Activated gamma-delta T cell treated with anti-CD3 and anti-CD28 coated beads, Interleukin-2, amount 50 U/mL, for 16 hours (primary cell): ENCODE measurements around the gene GGT6.

Experiments
- DNase-seq: peaks from one replicate; pipeline ENCODE4 v3.0.0-alpha.2; 2020; ENCODE audit warnings: low read depth

GGT6 gene

DNA sequence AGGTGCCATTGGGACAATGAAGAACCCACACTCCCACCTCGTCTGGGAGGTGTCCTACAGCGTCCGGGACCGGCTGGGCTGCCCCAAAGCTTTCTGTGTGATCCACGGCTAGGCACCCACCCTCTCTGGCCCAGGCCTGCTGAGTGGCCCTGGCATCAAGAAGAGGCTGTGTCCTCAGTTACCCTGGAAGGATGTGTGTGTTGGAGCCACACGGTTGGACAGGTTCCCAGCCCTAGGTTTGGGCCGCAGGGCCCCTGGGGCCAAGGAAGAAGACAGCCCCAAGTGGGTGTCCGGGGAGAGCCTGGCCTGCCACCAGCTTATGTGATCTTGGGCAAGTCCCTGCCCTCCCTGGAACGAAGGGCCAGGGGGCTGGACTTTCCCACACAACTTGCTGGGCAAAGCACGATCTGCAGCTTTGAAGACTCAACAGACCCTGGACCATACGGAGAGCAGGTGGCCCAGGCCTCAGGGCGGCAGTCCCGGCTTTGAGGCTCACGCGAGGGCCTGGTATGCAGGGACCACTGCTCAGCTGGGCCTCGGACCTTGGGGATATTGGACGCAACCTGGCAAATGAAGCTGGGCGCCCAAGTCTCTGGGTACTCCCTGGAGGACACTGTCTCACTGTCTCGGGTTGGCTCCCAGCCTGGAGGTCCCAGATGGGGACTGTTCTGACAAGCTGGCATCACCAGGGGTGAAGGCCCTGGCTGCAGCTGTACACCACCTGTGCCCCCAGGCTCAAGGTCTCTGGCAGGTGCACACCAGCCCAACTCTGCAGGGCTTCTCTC is 22.7 kb downstream of the GGT6 start:
- no peak for DNase-seq

DNA sequence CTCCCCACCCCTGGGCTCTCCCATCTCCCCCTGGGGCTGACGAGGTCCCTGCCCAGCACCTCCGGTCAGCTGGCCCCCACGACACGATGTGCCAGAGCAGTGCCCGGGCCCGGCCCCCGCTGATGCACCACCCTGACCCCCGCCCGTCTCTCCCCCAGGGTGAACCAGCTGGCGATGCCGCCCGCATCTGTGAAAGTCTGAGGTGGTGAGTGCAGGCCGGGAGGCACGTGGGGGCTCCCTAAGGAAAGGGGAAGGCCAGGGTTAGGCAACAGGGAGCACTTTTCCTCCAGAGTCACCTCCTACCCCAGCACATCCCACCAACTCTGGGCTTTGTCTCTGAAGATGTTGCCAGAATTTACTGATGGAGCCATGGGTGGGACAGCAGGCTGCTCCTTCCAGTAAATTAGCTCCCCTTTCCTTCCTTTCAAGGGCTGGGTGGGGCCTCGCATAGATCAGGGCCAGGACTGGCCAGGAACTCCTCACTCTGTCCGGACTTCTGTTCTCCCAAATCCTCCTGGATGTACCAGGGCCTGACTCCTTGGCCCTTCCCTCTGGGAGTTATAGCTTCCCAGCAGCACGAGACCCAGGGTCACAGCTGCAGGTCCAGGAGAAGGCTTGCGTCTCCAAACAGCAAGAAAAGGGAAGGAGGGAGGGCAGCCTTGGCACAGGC is 23.5 kb downstream of the GGT6 start:
- DNase-seq, result no peak

DNA sequence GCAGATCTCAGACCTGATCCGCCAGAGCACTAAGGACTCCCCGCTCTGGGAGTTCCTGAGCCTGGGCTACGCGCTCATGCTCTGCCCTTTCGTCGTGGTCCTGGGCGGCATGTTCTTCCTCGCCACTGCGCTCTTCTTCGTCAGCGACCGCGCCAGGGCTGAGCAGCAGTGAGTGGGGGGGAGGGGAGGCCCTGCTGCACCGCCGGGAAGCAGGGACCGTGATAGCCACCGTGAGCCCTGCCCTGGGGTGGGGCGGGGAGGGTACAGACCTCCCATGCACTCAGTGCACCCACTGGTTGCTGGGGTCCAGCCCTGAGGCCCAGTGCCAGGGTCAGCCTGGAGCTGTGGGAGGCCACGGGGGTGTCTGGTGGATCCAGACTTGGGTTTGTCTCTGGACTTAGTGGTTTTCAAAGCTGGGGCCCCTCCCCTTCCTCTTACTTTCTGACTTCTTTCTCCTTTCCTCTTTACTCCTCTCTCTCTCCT is 24.1 kb downstream of the GGT6 start:
- DNase-seq, result no peak

- no peak for DNase-seq
Measured at GRCh38 chr17:4535667-4536258, 24.6 kb downstream of the GGT6 start.

GRCh38 chr17:4534928-4535666 is 25.3 kb downstream of the GGT6 start:
- DNase-seq, result no peak

DNA sequence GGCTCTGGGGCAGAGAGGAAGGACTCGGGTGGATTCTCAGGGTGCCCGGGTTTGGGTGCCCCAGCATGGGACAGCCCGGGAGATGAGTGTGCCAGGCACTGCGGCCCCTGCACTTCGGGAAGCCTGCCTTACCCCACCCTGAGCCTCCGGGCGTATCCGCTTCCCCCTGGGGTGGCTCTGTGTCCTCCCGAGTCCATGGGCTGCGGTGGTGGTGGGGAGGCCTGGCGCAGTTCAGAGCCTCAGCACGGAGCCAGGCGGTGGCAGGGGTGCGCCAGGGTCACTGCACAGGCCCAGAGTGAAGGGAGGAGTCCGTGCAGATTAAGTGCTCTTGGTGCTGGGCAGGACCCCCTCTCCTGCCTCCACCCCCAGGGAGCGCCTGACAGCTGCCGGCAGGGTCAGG is 25.9 kb downstream of the GGT6 start:
- DNase-seq, result no peak

- no peak for DNase-seq
Measured at GRCh38 chr17:4533523-4534504, 26.6 kb downstream of the GGT6 start.

- no peak for DNase-seq
Measured at GRCh38 chr17:4532860-4533522, 27.4 kb downstream of the GGT6 start.

- no peak for DNase-seq
Measured at GRCh38 chr17:4531988-4532736, 28.2 kb downstream of the GGT6 start.

- no peak for DNase-seq
Measured at GRCh38 chr17:4530799-4531730, 29.3 kb downstream of the GGT6 start.

- no peak for DNase-seq
Measured at GRCh38 chr17:4529533-4530152, 30.7 kb downstream of the GGT6 start.

DNA sequence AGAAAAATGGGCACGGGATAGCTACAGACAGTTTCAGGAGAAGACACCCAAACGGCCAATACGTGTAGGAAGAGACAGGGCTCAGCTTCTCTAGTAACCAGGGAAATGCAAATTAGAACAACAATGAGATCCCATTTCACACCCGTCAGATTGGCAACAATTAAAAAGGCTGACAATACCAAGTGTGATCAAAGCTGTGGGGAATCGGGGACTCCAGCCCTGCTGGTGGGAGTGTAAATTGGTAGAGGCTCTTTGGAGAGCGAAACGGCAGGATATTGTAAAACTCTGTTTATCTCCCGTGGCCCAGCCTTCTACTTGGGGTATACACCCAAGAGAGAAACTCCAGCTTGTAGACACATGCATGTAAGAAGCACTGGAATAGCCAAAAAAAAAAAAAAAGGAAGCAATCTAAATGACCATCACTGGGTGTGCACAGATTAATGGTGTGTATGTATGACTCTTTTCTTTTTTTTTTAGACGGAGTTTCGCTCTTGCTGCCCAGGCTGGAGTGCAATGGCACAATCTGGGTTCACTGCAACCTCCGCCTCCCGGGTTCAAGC is 32.7 kb downstream of the GGT6 start:
- no peak for DNase-seq

DNA sequence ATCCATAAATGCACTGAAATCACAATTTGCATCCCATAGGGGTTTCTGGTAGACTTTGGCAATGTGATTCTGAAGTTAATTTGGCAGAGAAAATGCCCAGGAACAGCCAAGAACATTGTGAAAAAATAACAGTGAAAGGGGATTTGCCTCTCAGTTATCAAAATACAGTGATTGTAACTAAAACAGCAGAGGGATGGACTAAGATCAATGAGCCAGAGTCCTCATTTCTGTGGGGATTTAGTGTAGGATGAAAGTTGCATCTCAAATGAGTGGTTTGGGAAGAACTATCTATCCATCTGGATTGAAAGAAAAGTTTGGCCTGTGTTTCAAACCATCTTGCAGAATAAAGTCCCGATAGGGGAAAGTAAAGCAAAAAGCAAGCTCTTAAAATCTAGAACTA is 33.2 kb downstream of the GGT6 start:
- DNase-seq, result no peak

GRCh38 chr17:4525691-4526397 is 34.5 kb downstream of the GGT6 start:
- DNase-seq, result no peak

DNA sequence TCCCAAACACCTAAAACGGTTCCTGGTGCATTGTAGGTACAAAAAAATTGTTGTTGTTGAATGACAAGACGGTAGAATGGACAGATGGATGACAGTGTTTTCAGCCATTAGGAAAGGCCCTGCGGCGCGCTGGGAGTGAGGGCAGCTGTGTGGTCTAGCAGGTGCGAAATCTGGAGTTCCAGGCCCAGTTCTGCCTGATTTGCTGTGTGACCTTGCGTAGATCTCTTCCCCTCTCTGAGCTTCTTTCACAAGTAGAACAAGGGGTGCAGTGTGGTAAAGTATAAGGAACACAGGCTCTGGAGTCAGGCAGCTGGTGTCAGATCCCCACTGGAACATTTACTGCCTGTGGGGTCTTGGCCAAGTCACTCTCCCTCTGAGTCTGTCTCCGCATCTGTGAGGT is 36.4 kb downstream of the GGT6 start:
- no peak for DNase-seq

DNA sequence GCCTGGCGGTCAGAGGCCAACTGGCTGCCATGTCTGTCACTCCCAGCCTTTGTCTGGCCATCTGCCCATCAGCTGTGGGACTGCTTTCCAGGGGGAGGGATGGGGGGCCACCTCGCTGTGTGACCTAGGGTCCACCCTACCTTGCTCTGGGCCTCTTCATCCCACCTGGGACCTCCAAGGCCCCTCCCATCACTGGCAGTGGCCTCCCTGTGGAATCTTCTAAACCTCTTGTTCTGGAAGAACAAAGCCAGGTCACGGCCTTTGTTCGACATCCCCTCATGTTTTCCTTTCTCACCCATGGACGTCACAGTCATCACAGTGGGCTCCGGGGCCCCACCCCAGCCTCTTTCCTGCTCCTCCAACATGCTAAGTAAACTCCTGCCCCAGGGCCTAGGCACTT is 37.7 kb downstream of the GGT6 start:
- no peak for DNase-seq

DNA sequence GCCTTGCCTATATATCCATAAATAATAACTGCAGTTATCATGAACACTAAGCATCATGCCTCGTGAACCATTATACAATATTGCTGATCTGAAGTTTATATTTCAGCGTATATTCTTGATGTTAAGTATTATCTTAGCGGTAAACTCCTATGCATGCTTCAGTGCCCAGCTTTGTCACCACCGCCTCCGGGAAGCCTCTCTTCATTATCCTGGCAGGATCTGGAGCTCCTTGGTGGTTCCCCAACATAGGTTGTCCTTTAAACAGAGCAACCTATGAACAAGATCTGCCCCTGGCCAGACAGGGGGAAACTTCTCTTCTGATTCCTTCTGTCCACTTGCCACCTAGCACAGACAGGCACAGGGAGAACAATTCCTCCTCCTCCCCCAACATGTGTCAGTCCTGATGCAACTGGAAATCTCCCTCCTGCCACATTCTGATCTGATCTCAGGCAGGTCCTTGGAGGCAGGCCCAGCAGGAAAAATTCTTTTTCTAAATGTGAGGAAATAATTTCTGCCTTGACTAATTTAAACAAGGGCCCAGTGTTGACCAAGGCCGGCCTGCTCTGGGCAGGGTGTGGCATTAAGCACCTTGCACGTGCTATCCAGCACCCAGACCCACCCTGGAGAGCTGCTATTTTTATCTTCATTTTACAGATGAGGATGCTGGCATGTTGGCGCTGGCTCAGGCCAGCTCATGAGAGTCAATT is 39.3 kb downstream of the GGT6 start:
- DNase-seq, result no peak
